ENCODE measurements around the gene TMEM258. TPM values are rescaled to one million over a fixed set of nuclear protein-coding genes. Genes with fewer than 3 reads are reported as not detected.
A peak's percentile ranks its signal among the peaks of the same experiment; 100 is the strongest.

The TMEM258 gene
- total RNA-seq = 100 to 1,000 TPM; 191 to 192 TPM

GRCh38 chr11:61792310-61793082 is at the start of gene TMEM258, which contains the start of gene FEN1:
Gene TMEM258, minus strand, starts transcription at chr11:61792599. Its CDS starts 41 bp downstream, at chr11:61792558.
Gene FEN1, plus strand, starts transcription at chr11:61792911. Its CDS starts 2,451 bp downstream, at chr11:61795362.
- peaks cover 57% of the 10 kb centered on the region for H3K36me3 Mint-ChIP-seq
- CTCF ChIA-PET = interaction anchor here (0.6 to 3.0 kb wide), 11 partner anchors 14 to 1787 kb away, joined by 3 to 14 read pairs (median 3); partner anchors contain the start of gene FADS1

GRCh38 chr11:61841636-61842527 is 49.5 kb upstream of the TMEM258 start:
- POLR2A ChIA-PET = no interaction called here

More at GRCh38 chr11:61792310-61793082, at the start of gene TMEM258, which contains the start of gene FEN1:
- peak; percentile 92 for DNase-seq
- Mint-ChIP-seq H3K27ac (peak within 1 kb of the TSS; percentile 99), H3K4me1 (ENCODE audit: low read depth) (peaks cover 47% of the 10 kb centered on the region), H3K9me3 (no peaks in the 10 kb centered on the region), H3K27me3 (no peaks in the 10 kb centered on the region), H3K4me3 (peak within 1 kb of the TSS; percentile 88)
- intact Hi-C loops (cut with micrococcal nuclease) = loop anchor here (1.0 to 5.0 kb wide), 3 partner anchors 22 to 331 kb away; partner anchors contain the start of gene FADS2
- POLR2A ChIA-PET = interaction anchor here (0.8 to 4.3 kb wide), 8 partner anchors 10 to 176 kb away, joined by 3 to 26 read pairs (median 6); partner anchors contain the start of genes FADS1, FADS2 and FTH1

GRCh38 chr11:61840371-61840770 is 48.0 kb upstream of the TMEM258 start:
- intact Hi-C loops (cut with micrococcal nuclease) = no loop called here
- Mint-ChIP-seq H3K9me3 (no peaks in the 10 kb centered on the region), H3K36me3 (peaks cover 22% of the 10 kb centered on the region), H3K27ac (no peak overlapping the region), H3K27me3 (peaks cover 1% of the 10 kb centered on the region), H3K4me3 (no peak overlapping the region), H3K4me1 (ENCODE audit: low read depth) (peaks cover 4% of the 10 kb centered on the region)
- ChIA-PET CTCF (interaction anchor here (0.6 kb wide), 1 partner anchor 43 kb away, joined by 3 read pairs; no protein-coding TSS in a partner anchor), POLR2A (no interaction called here)
- DNase-seq = no peak

More at GRCh38 chr11:61841636-61842527, 49.5 kb upstream of the TMEM258 start:
- Mint-ChIP-seq H3K27ac (no peak overlapping the region), H3K4me3 (no peak overlapping the region), H3K36me3 (peaks cover 25% of the 10 kb centered on the region), H3K27me3 (peaks cover 1% of the 10 kb centered on the region), H3K4me1 (ENCODE audit: low read depth) (no peaks in the 10 kb centered on the region), H3K9me3 (no peaks in the 10 kb centered on the region)
- no peak for DNase-seq
- intact Hi-C loops (cut with micrococcal nuclease) = no loop called here
- CTCF ChIA-PET = interaction anchor here (0.9 kb wide), 1 partner anchor 49 kb away, joined by 3 read pairs; no protein-coding TSS in a partner anchor

GRCh38 chr11:61839742-61840141 is 47.3 kb upstream of the TMEM258 start:
- peaks cover 7% of the 10 kb centered on the region for H3K4me1 Mint-ChIP-seq (ENCODE audit: low read depth)
- no peaks in the 10 kb centered on the region for H3K9me3 Mint-ChIP-seq
- intact Hi-C loops (cut with micrococcal nuclease) = no loop called here
- POLR2A ChIA-PET = no interaction called here
- peaks cover 22% of the 10 kb centered on the region for H3K36me3 Mint-ChIP-seq
- CTCF ChIA-PET = no interaction called here
- H3K27ac Mint-ChIP-seq = no peak overlapping the region
- peaks cover 1% of the 10 kb centered on the region for H3K27me3 Mint-ChIP-seq
- H3K4me3 Mint-ChIP-seq = no peak overlapping the region
- DNase-seq = no peak

GRCh38 chr11:61838921-61839320 is 46.5 kb upstream of the TMEM258 start:
- Mint-ChIP-seq H3K27ac (no peak overlapping the region), H3K27me3 (peaks cover 1% of the 10 kb centered on the region), H3K4me3 (no peak overlapping the region), H3K36me3 (peaks cover 22% of the 10 kb centered on the region), H3K9me3 (no peaks in the 10 kb centered on the region), H3K4me1 (ENCODE audit: low read depth) (peaks cover 14% of the 10 kb centered on the region)
- POLR2A ChIA-PET = interaction anchor here (0.9 kb wide), 1 partner anchor 35 kb away, joined by 3 read pairs; no protein-coding TSS in a partner anchor
- no peak for DNase-seq
- CTCF ChIA-PET = no interaction called here
- intact Hi-C loops (cut with micrococcal nuclease) = no loop called here

GRCh38 chr11:61838501-61838900 is 46.1 kb upstream of the TMEM258 start:
- peaks cover 1% of the 10 kb centered on the region for H3K27me3 Mint-ChIP-seq
- peaks cover 22% of the 10 kb centered on the region for H3K36me3 Mint-ChIP-seq
- CTCF ChIA-PET = no interaction called here
- no peak for DNase-seq
- no peak overlapping the region for H3K27ac Mint-ChIP-seq
- no peak overlapping the region for H3K4me3 Mint-ChIP-seq
- POLR2A ChIA-PET = interaction anchor here (0.9 kb wide), 1 partner anchor 35 kb away, joined by 3 read pairs; no protein-coding TSS in a partner anchor
- H3K9me3 Mint-ChIP-seq = no peaks in the 10 kb centered on the region
- intact Hi-C loops (cut with micrococcal nuclease) = no loop called here
- peaks cover 18% of the 10 kb centered on the region for H3K4me1 Mint-ChIP-seq (ENCODE audit: low read depth)

GRCh38 chr11:61837411-61838005 is 45.1 kb upstream of the TMEM258 start:
- H3K27ac Mint-ChIP-seq = no peak overlapping the region
- peaks cover 1% of the 10 kb centered on the region for H3K27me3 Mint-ChIP-seq
- CTCF ChIA-PET = no interaction called here
- peaks cover 20% of the 10 kb centered on the region for H3K36me3 Mint-ChIP-seq
- peaks cover 21% of the 10 kb centered on the region for H3K4me1 Mint-ChIP-seq (ENCODE audit: low read depth)
- H3K9me3 Mint-ChIP-seq = no peaks in the 10 kb centered on the region
- POLR2A ChIA-PET = no interaction called here
- intact Hi-C loops (cut with micrococcal nuclease) = no loop called here
- no peak for DNase-seq
- H3K4me3 Mint-ChIP-seq = no peak overlapping the region

- ChIA-PET POLR2A (no interaction called here), CTCF (no interaction called here)
- Mint-ChIP-seq H3K27me3 (peaks cover 3% of the 10 kb centered on the region), H3K4me3 (no peak overlapping the region), H3K27ac (no peak overlapping the region), H3K9me3 (no peaks in the 10 kb centered on the region), H3K36me3 (peaks cover 14% of the 10 kb centered on the region), H3K4me1 (ENCODE audit: low read depth) (peaks cover 21% of the 10 kb centered on the region)
- DNase-seq = no peak
- intact Hi-C loops (cut with micrococcal nuclease) = no loop called here
Measured at GRCh38 chr11:61836193-61836592, 43.8 kb upstream of the TMEM258 start.

- Mint-ChIP-seq H3K36me3 (peaks cover 3% of the 10 kb centered on the region), H3K9me3 (no peaks in the 10 kb centered on the region), H3K4me1 (ENCODE audit: low read depth) (peaks cover 23% of the 10 kb centered on the region), H3K27ac (peak overlapping the region; percentile 89), H3K27me3 (peaks cover 7% of the 10 kb centered on the region), H3K4me3 (no peak overlapping the region)
- ChIA-PET POLR2A (interaction anchor here (0.9 kb wide), 1 partner anchor 16 kb away, joined by 4 read pairs; no protein-coding TSS in a partner anchor), CTCF (interaction anchor here (0.7 to 1.7 kb wide), 4 partner anchors 19 to 64 kb away, joined by 3 to 4 read pairs (median 3); no protein-coding TSS in a partner anchor)
- peak; percentile 80 for DNase-seq
- intact Hi-C loops (cut with micrococcal nuclease) = no loop called here
Measured at GRCh38 chr11:61834278-61835048, 42.1 kb upstream of the TMEM258 start.

GRCh38 chr11:61833926-61834277 is 41.5 kb upstream of the TMEM258 start:
- POLR2A ChIA-PET = no interaction called here
- Mint-ChIP-seq H3K27ac (peak overlapping the region; percentile 89), H3K4me1 (ENCODE audit: low read depth) (peaks cover 23% of the 10 kb centered on the region), H3K36me3 (peaks cover 2% of the 10 kb centered on the region), H3K9me3 (no peaks in the 10 kb centered on the region), H3K27me3 (peaks cover 7% of the 10 kb centered on the region), H3K4me3 (no peak overlapping the region)
- CTCF ChIA-PET = interaction anchor here (0.7 to 1.7 kb wide), 4 partner anchors 19 to 65 kb away, joined by 3 to 4 read pairs (median 3); no protein-coding TSS in a partner anchor
- no peak for DNase-seq
- intact Hi-C loops (cut with micrococcal nuclease) = no loop called here

- no peak overlapping the region for H3K4me3 Mint-ChIP-seq
- no peak for DNase-seq
- peaks cover 8% of the 10 kb centered on the region for H3K27me3 Mint-ChIP-seq
- peaks cover 24% of the 10 kb centered on the region for H3K4me1 Mint-ChIP-seq (ENCODE audit: low read depth)
- H3K27ac Mint-ChIP-seq = peak overlapping the region; percentile 89
- CTCF ChIA-PET = interaction anchor here (1.5 to 1.7 kb wide), 2 partner anchors 18 to 37 kb away, joined by 3 to 4 read pairs; no protein-coding TSS in a partner anchor
- POLR2A ChIA-PET = no interaction called here
- H3K36me3 Mint-ChIP-seq = peaks cover 2% of the 10 kb centered on the region
- intact Hi-C loops (cut with micrococcal nuclease) = no loop called here
- H3K9me3 Mint-ChIP-seq = no peaks in the 10 kb centered on the region
Measured at GRCh38 chr11:61833471-61833870, 41.1 kb upstream of the TMEM258 start.
